K562 (cell line): ENCODE results near the gene GMNN. TPM values are rescaled to one million over a fixed set of nuclear protein-coding genes. Genes with fewer than 3 reads are reported as not detected.
A peak's percentile ranks its signal among the peaks of the same experiment; 100 is the strongest.

Source experiments
- EHMT2 ChIP-seq: fragments of 450-650 bp; IDR thresholded peaks from 2 replicates; pipeline ENCODE4 v1.6.1; 2018; ENCODE audit warnings: antibody characterized with exemption
- ELF1 ChIP-seq: fragments of 200-800 bp; sonication (Bioruptor generic); IDR thresholded peaks from 2 replicates; pipeline ENCODE4 v1.6.1; 2016; ENCODE audit warnings: missing genetic modification characterization, missing compliant biosample characterization
- ETV5 ChIP-seq: sonication (generic); formaldehyde crosslinking; IDR thresholded peaks from 2 replicates; pipeline ENCODE4 v1.4.0; 2020; ENCODE audit warnings: low read depth, mild to moderate bottlenecking, missing genetic modification reagents
- ZBTB1 ChIP-seq: sonication (generic); formaldehyde crosslinking; IDR thresholded peaks from 2 replicates; pipeline ENCODE4 v1.8.1; 2023; ENCODE audit warnings: missing genetic modification reagents, low read depth, mild to moderate bottlenecking, borderline replicate concordance
- ZNF584 ChIP-seq: fragments of 200-800 bp; sonication (Bioruptor generic); IDR thresholded peaks from 2 replicates; pipeline ENCODE4 v1.6.1; 2016; ENCODE audit warnings: low read depth, mild to moderate bottlenecking, missing genetic modification characterization, missing compliant biosample characterization
- polyA plus RNA-seq, 8 experiments: library from polyadenylated mRNA; depleted of rRNA in 4 of 8; stranded (reverse) in 5 of 8; unstranded in 3 of 8; fragments of >200 nt; fragmentation: Nextera tagmentation in 2 of 8; fragmentation: Illumina TruSeq in 1 of 8; extraction: Ambion mirVana in 2 of 8; extraction: Trizol in 1 of 8; gene quantifications; 2 replicates each; pipeline versions ENCODE4 v1.2.1 to v1.2.3, GENCODE V29; 2011 to 2014; ENCODE audit warnings: inconsistent platforms in 1 of 8, missing spikeins in 1 of 8
- total RNA-seq, 7 experiments: library from RNA; depleted of rRNA in 6 of 7; stranded (reverse); fragments of >200 nt in 6 of 7; fragmentation: Illumina TruSeq in 2 of 7; extraction: Trizol in 2 of 7; gene quantifications; 2 replicates each; pipeline versions ENCODE4 v1.2.1 to v1.2.3, GENCODE V29; 2011 to 2021; ENCODE audit warnings: low replicate concordance in 1 of 7
- TF ChIP-seq, protein P1 (sequence below): fragments of 450-650 bp; IDR thresholded peaks from 2 replicates; pipeline ENCODE4 v1.6.1; 2016; ENCODE audit warnings: low read depth, mild to moderate bottlenecking, moderate library complexity
- TF ChIP-seq, protein P2 (sequence below): fragments of 250-450 bp; sonication (Bioruptor Pico); IDR thresholded peaks from 2 replicates; pipeline ENCODE4 v1.5.0; 2021
- TF ChIP-seq, protein P3 (sequence below): fragments of 450-650 bp; IDR thresholded peaks from 2 replicates; pipeline ENCODE4 v1.6.1; 2017; ENCODE audit warnings: antibody characterized with exemption, mild to moderate bottlenecking
- TF ChIP-seq, protein P4 (sequence below), 2 experiments: fragments of 450-650 bp in 1 of 2; sonication (generic) in 1 of 2; formaldehyde crosslinking in 1 of 2; IDR thresholded peaks in 1 of 2; conservative IDR thresholded peaks in 1 of 2; 2 replicates each; pipeline versions ENCODE4 v1.6.1 to v1.8.1; 2016 to 2023; ENCODE audit warnings: mild to moderate bottlenecking in 2 of 2, moderate library complexity in 2 of 2, inconsistent platforms in 1 of 2, missing genetic modification reagents in 1 of 2
- TF ChIP-seq, protein P5 (sequence below): IDR thresholded peaks from 2 replicates; pipeline ENCODE4 v1.6.1; 2011; ENCODE audit not compliant: insufficient read length; ENCODE audit errors: extremely low read depth
- TF ChIP-seq, protein P6 (sequence below): fragments of 450-650 bp; IDR thresholded peaks from 2 replicates; pipeline ENCODE4 v1.6.1; 2018; ENCODE audit warnings: mild to moderate bottlenecking, low read depth; ENCODE audit not compliant: partially characterized antibody
- TF ChIP-seq, protein P7 (sequence below): sonication (generic); formaldehyde crosslinking; IDR thresholded peaks from 2 replicates; pipeline ENCODE4 v1.5.0; 2020; ENCODE audit warnings: missing genetic modification reagents

GMNN gene
- total and polyA plus RNA-seq, 9 of the 15 experiments (the other 6 are each of a cell fraction or from before 2014, with no cell fraction given), result 144 to 370 (median 210) TPM

DNA sequence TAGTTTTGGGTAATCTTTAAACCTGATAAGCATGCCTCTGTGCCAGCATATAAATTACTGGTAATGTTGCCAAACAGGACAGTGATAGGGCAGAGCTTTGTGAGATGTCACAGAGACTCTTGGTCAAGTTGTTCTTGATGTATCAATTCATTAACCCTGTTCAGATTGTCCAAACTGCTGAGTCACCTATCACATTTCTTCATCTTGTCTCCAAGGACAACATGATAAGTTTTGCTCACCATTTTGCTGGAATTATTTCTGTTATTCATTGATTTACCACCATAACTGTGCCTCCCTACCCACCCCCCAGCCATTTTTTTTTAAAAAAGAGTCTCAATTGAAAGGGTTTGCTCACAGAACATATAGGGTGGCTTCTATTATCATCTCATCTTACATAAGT lies 19.5 kb upstream of the GMNN start (continued):
- no peak for TF ChIP-seq ELF1
- no peak for TF ChIP-seq ZNF584 (CRISPR knock-in tag)
- TF ChIP-seq, protein P1, sequence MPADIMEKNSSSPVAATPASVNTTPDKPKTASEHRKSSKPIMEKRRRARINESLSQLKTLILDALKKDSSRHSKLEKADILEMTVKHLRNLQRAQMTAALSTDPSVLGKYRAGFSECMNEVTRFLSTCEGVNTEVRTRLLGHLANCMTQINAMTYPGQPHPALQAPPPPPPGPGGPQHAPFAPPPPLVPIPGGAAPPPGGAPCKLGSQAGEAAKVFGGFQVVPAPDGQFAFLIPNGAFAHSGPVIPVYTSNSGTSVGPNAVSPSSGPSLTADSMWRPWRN, result no peak
- TF ChIP-seq, protein P2, sequence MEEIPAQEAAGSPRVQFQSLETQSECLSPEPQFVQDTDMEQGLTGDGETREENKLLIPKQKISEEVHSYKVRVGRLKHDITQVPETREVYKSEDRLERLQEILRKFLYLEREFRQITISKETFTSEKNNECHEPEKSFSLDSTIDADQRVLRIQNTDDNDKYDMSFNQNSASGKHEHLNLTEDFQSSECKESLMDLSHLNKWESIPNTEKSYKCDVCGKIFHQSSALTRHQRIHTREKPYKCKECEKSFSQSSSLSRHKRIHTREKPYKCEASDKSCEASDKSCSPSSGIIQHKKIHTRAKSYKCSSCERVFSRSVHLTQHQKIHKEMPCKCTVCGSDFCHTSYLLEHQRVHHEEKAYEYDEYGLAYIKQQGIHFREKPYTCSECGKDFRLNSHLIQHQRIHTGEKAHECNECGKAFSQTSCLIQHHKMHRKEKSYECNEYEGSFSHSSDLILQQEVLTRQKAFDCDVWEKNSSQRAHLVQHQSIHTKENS, result no peak
- no peak for TF ChIP-seq ZBTB1 (CRISPR knock-in tag)
- no peak for TF ChIP-seq EHMT2
- TF ChIP-seq, protein P3, sequence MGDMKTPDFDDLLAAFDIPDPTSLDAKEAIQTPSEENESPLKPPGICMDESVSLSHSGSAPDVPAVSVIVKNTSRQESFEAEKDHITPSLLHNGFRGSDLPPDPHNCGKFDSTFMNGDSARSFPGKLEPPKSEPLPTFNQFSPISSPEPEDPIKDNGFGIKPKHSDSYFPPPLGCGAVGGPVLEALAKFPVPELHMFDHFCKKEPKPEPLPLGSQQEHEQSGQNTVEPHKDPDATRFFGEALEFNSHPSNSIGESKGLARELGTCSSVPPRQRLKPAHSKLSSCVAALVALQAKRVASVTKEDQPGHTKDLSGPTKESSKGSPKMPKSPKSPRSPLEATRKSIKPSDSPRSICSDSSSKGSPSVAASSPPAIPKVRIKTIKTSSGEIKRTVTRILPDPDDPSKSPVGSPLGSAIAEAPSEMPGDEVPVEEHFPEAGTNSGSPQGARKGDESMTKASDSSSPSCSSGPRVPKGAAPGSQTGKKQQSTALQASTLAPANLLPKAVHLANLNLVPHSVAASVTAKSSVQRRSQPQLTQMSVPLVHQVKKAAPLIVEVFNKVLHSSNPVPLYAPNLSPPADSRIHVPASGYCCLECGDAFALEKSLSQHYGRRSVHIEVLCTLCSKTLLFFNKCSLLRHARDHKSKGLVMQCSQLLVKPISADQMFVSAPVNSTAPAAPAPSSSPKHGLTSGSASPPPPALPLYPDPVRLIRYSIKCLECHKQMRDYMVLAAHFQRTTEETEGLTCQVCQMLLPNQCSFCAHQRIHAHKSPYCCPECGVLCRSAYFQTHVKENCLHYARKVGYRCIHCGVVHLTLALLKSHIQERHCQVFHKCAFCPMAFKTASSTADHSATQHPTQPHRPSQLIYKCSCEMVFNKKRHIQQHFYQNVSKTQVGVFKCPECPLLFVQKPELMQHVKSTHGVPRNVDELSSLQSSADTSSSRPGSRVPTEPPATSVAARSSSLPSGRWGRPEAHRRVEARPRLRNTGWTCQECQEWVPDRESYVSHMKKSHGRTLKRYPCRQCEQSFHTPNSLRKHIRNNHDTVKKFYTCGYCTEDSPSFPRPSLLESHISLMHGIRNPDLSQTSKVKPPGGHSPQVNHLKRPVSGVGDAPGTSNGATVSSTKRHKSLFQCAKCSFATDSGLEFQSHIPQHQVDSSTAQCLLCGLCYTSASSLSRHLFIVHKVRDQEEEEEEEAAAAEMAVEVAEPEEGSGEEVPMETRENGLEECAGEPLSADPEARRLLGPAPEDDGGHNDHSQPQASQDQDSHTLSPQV, result peak; percentile 43; the same call in 1 of the 2 replicates
- TF ChIP-seq, protein P4, sequence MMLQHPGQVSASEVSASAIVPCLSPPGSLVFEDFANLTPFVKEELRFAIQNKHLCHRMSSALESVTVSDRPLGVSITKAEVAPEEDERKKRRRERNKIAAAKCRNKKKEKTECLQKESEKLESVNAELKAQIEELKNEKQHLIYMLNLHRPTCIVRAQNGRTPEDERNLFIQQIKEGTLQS (IDR thresholded peaks at IDR 0.05), result no peak
- TF ChIP-seq, protein P4 (CRISPR knock-in tag; conservative IDR thresholded peaks at IDR 0.05), result no peak
- TF ChIP-seq, protein P5, sequence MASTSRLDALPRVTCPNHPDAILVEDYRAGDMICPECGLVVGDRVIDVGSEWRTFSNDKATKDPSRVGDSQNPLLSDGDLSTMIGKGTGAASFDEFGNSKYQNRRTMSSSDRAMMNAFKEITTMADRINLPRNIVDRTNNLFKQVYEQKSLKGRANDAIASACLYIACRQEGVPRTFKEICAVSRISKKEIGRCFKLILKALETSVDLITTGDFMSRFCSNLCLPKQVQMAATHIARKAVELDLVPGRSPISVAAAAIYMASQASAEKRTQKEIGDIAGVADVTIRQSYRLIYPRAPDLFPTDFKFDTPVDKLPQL, result no peak
- TF ChIP-seq ETV5, result no peak
- TF ChIP-seq, protein P6, sequence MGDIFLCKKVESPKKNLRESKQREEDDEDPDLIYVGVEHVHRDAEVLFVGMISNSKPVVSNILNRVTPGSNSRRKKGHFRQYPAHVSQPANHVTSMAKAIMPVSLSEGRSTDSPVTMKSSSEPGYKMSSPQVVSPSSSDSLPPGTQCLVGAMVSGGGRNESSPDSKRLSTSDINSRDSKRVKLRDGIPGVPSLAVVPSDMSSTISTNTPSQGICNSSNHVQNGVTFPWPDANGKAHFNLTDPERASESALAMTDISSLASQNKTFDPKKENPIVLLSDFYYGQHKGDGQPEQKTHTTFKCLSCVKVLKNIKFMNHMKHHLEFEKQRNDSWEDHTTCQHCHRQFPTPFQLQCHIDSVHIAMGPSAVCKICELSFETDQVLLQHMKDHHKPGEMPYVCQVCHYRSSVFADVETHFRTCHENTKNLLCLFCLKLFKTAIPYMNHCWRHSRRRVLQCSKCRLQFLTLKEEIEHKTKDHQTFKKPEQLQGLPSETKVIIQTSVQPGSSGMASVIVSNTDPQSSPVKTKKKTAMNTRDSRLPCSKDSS, result no peak
- TF ChIP-seq, protein P7, sequence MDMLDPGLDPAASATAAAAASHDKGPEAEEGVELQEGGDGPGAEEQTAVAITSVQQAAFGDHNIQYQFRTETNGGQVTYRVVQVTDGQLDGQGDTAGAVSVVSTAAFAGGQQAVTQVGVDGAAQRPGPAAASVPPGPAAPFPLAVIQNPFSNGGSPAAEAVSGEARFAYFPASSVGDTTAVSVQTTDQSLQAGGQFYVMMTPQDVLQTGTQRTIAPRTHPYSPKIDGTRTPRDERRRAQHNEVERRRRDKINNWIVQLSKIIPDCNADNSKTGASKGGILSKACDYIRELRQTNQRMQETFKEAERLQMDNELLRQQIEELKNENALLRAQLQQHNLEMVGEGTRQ (CRISPR knock-in tag), result no peak
